ENCODE measurements around the gene GRIK1.

DNA sequence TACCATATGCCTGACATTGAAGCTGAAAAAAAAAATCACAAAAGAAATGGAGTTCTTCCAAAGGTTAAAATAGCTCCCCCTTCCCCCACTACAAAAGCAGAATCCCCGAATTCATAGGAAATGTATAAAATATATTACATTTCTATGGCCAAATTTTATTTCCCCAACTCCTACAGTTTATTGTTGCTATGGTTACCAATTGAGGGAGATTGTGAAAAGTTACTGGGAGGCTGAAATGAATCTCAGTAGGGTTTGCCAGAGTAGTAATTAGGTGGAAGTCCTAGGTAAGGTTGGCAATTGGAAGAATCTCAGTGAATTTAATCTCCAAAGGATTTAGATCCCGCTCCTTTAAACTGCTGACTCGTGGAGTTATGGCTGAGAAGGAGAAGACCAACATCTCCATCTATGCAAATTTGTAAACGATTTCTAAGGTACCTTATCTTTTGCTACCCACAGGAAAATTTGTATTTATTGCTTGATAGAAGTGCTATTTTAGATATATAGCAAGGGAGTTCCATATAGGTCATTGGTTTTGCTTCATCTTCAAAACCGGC is 359.0 kb downstream of the GRIK1 start:
- TF ChIP-seq POLR2A (IDR thresholded peaks at IDR 0.05; ENCODE audit: low read depth, low read length) (no peak), POLR2AphosphoS5 (IDR thresholded peaks at IDR 0.05; ENCODE audit: low read depth, low read length) (no peak)
